ENCODE measurements around the gene DROSHA.

The DROSHA gene

GRCh38 chr5:31427724-31428309, 104.1 kb downstream of the DROSHA start:
- Histone ChIP-seq H3K4me2 (ENCODE audit: insufficient read depth, low read length) (no peak overlapping the region), H3K36me3 (ENCODE audit: insufficient read depth, low read length) (peaks cover 65% of the 10 kb centered on the region), H2AFZ (ENCODE audit: low read depth, low read length) (no peak overlapping the region), H3K9ac (ENCODE audit: low read depth, low read length) (no peak overlapping the region), H4K20me1 (ENCODE audit: insufficient read depth, low read length) (no peaks in the 10 kb centered on the region), H3K27me3 (ENCODE audit: insufficient read depth, low read length, poor library complexity) (no peaks in the 10 kb centered on the region), H3K9me3 (ENCODE audit: insufficient read depth, low read length, severe bottlenecking) (no peaks in the 10 kb centered on the region), H3K4me3 (ENCODE audit: low read depth in 1 of 2, low read length in 2 of 2) (no peak overlapping the region), H3K27ac (ENCODE audit: low read length) (no peak overlapping the region), H3K79me2 (ENCODE audit: insufficient read depth, low read length) (no peaks in the 10 kb centered on the region), H3K4me1 (ENCODE audit: insufficient read depth, low read length) (0 out of 2 replicates have a peak, but pooled peaks cover 6% of the 10 kb centered on the region)
- no peak for DNase-seq
- ATAC-seq (ENCODE audit: insufficient read depth, low read depth) = no peak
- TF ChIP-seq CTCF (IDR thresholded peaks at IDR 0.05; ENCODE audit: borderline replicate concordance, extremely low read depth, low read length, poor library complexity, severe bottlenecking) = no peak
- TF ChIP-seq EZH2 (IDR thresholded peaks at IDR 0.05; ENCODE audit: borderline replicate concordance, low read depth, low read length, severe bottlenecking) = no peak

- Histone ChIP-seq H2AFZ (ENCODE audit: low read depth, low read length) (no peak overlapping the region), H3K79me2 (ENCODE audit: insufficient read depth, low read length) (no peaks in the 10 kb centered on the region), H3K9me3 (ENCODE audit: insufficient read depth, low read length, severe bottlenecking) (no peaks in the 10 kb centered on the region), H3K27ac (ENCODE audit: low read length) (no peak overlapping the region), H3K9ac (ENCODE audit: low read depth, low read length) (no peak overlapping the region), H3K4me2 (ENCODE audit: insufficient read depth, low read length) (no peak overlapping the region), H3K4me3 (ENCODE audit: low read depth in 1 of 2, low read length in 2 of 2) (no peak overlapping the region), H4K20me1 (ENCODE audit: insufficient read depth, low read length) (no peaks in the 10 kb centered on the region), H3K27me3 (ENCODE audit: insufficient read depth, low read length, poor library complexity) (no peaks in the 10 kb centered on the region), H3K36me3 (ENCODE audit: insufficient read depth, low read length) (peaks cover 65% of the 10 kb centered on the region), H3K4me1 (ENCODE audit: insufficient read depth, low read length) (0 out of 2 replicates have a peak, but pooled peaks cover 6% of the 10 kb centered on the region)
- no peak for ATAC-seq (ENCODE audit: insufficient read depth, low read depth)
- no peak for TF ChIP-seq EZH2 (IDR thresholded peaks at IDR 0.05; ENCODE audit: borderline replicate concordance, low read depth, low read length, severe bottlenecking)
- no peak for TF ChIP-seq CTCF (IDR thresholded peaks at IDR 0.05; ENCODE audit: borderline replicate concordance, extremely low read depth, low read length, poor library complexity, severe bottlenecking)
- DNase-seq = no peak
Observed at GRCh38 chr5:31427013-31427723, 104.7 kb downstream of the DROSHA start.

GRCh38 chr5:31421806-31422586, 109.9 kb downstream of the DROSHA start:
- H4K20me1 ChIP-seq (ENCODE audit: insufficient read depth, low read length) = no peaks in the 10 kb centered on the region
- H3K79me2 ChIP-seq (ENCODE audit: insufficient read depth, low read length) = no peaks in the 10 kb centered on the region
- no peak overlapping the region for H3K27ac ChIP-seq (ENCODE audit: low read length)
- ATAC-seq (ENCODE audit: insufficient read depth, low read depth) = no peak
- no peak overlapping the region for H3K4me2 ChIP-seq (ENCODE audit: insufficient read depth, low read length)
- TF ChIP-seq CTCF (IDR thresholded peaks at IDR 0.05; ENCODE audit: borderline replicate concordance, extremely low read depth, low read length, poor library complexity, severe bottlenecking) = no peak
- TF ChIP-seq EZH2 (IDR thresholded peaks at IDR 0.05; ENCODE audit: borderline replicate concordance, low read depth, low read length, severe bottlenecking) = no peak
- no peak overlapping the region for H2AFZ ChIP-seq (ENCODE audit: low read depth, low read length)
- H3K9me3 ChIP-seq (ENCODE audit: insufficient read depth, low read length, severe bottlenecking) = no peaks in the 10 kb centered on the region
- H3K4me1 ChIP-seq (ENCODE audit: insufficient read depth, low read length) = no peaks in the 10 kb centered on the region
- H3K36me3 ChIP-seq (ENCODE audit: insufficient read depth, low read length) = peaks cover 79% of the 10 kb centered on the region
- H3K9ac ChIP-seq (ENCODE audit: low read depth, low read length) = no peak overlapping the region
- no peak for DNase-seq
- H3K27me3 ChIP-seq (ENCODE audit: insufficient read depth, low read length, poor library complexity) = no peaks in the 10 kb centered on the region
- no peak overlapping the region for H3K4me3 ChIP-seq (ENCODE audit: low read depth in 1 of 2, low read length in 2 of 2)

Data from DND-41 (cell line).